Osteocyte (in vitro differentiated cells): ENCODE data around the gene ZNF860. TPM values are rescaled to one million over a fixed set of nuclear protein-coding genes. Genes with fewer than 3 reads are reported as not detected.
A peak's percentile ranks its signal among the peaks of the same experiment; 100 is the strongest.
"Not testable (repeated sequence)": the region's sequence is repeated elsewhere in the genome, so short reads cannot be mapped to it uniquely, and the experiment has no call there.

ENCODE experiments used
- DNase-seq: peaks from one replicate; pipeline ENCODE4 v3.0.0; 2021; ENCODE audit warnings: mixed read lengths; ENCODE audit not compliant: unreplicated experiment; ENCODE audit errors: extremely low spot score
- H3K27ac Mint-ChIP-seq: one replicate; pipeline ENCODE4 v1.8.0; 2021; ENCODE audit warnings: mild to moderate bottlenecking, mixed read lengths; ENCODE audit not compliant: unreplicated experiment
- H3K27me3 Mint-ChIP-seq: one replicate; pipeline ENCODE4 v1.8.0; 2021; ENCODE audit warnings: mixed read lengths; ENCODE audit not compliant: unreplicated experiment
- H3K36me3 Mint-ChIP-seq: one replicate; pipeline ENCODE4 v1.8.0; 2021; ENCODE audit warnings: mixed read lengths; ENCODE audit not compliant: unreplicated experiment
- H3K4me1 Mint-ChIP-seq: one replicate; pipeline ENCODE4 v1.8.0; 2021; ENCODE audit warnings: mixed read lengths; ENCODE audit not compliant: unreplicated experiment
- H3K4me3 Mint-ChIP-seq: one replicate; pipeline ENCODE4 v1.8.0; 2021; ENCODE audit warnings: mild to moderate bottlenecking, moderate library complexity, mixed read lengths; ENCODE audit not compliant: unreplicated experiment
- H3K9me3 Mint-ChIP-seq: one replicate; pipeline ENCODE4 v1.8.0; 2021; ENCODE audit warnings: mixed read lengths; ENCODE audit not compliant: unreplicated experiment
- total RNA-seq: library from RNA; stranded (reverse); gene quantifications from 2 replicates; pipeline ENCODE4 v1.2.1, GENCODE V29; 2021
- TF ChIP-seq, protein P1 (sequence below): fragments of 200-600 bp; sonication (generic); IDR thresholded peaks from 2 replicates; pipeline ENCODE4 v1.5.0; 2021; ENCODE audit warnings: antibody characterized with exemption, mild to moderate bottlenecking, moderate library complexity

Gene ZNF860
- total RNA-seq, 1 donor from 2014 or later: 1.3 TPM

DNA sequence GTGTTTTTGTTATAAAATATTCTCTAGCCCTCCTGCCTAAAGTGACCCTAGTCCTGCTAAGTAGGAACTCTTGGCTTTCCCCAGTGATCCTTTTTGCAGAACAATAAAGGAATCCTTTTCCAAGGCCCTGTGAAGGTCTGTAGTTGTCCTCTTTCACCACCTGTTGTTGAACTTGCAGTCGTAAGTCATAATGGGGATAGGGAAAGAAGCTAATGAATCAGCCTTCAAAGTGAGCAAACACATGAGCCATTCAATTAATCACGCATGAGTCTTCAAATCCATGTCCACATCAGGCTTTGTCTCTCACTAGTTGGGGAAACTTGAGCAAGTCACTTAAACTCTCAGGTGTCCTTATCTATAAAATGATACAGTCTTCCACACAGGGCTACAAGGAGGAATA is 27.6 kb downstream of the ZNF860 start:
- H3K9me3 Mint-ChIP-seq: peaks cover 6% of the 10 kb centered on the region
- no peak for DNase-seq
- no peak overlapping the region for H3K27ac Mint-ChIP-seq
- TF ChIP-seq, protein P1, sequence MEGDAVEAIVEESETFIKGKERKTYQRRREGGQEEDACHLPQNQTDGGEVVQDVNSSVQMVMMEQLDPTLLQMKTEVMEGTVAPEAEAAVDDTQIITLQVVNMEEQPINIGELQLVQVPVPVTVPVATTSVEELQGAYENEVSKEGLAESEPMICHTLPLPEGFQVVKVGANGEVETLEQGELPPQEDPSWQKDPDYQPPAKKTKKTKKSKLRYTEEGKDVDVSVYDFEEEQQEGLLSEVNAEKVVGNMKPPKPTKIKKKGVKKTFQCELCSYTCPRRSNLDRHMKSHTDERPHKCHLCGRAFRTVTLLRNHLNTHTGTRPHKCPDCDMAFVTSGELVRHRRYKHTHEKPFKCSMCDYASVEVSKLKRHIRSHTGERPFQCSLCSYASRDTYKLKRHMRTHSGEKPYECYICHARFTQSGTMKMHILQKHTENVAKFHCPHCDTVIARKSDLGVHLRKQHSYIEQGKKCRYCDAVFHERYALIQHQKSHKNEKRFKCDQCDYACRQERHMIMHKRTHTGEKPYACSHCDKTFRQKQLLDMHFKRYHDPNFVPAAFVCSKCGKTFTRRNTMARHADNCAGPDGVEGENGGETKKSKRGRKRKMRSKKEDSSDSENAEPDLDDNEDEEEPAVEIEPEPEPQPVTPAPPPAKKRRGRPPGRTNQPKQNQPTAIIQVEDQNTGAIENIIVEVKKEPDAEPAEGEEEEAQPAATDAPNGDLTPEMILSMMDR: no peak
- peaks cover 3% of the 10 kb centered on the region for H3K36me3 Mint-ChIP-seq
- no peak overlapping the region for H3K4me3 Mint-ChIP-seq
- peaks cover 2% of the 10 kb centered on the region for H3K4me1 Mint-ChIP-seq
- H3K27me3 Mint-ChIP-seq: peaks cover 11% of the 10 kb centered on the region

DNA sequence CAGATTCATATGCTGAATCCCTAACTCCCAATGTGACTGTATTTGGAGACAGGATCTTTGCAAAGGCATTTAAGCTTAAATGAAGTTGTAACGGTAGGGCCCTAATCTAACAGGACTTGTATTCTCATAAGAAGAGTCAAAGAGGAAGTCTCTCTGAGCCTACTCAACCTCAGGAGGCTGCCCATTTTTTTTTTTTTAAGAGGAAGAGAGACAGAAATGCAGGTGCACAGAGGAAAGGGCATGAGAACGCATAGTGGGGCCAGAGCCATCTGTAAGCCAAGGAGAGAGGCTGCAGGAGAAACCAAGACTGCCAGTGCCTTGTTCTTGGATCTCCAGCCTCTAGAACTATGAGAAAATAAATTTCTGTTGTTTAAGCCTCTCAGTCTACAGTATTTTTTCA is 28.4 kb downstream of the ZNF860 start:
- TF ChIP-seq, protein P1: no peak
- H3K27ac Mint-ChIP-seq: no peak overlapping the region
- no peak overlapping the region for H3K4me3 Mint-ChIP-seq
- H3K36me3 Mint-ChIP-seq: peaks cover 3% of the 10 kb centered on the region
- DNase-seq: no peak
- H3K27me3 Mint-ChIP-seq: peaks cover 15% of the 10 kb centered on the region
- H3K4me1 Mint-ChIP-seq: no peaks in the 10 kb centered on the region
- H3K9me3 Mint-ChIP-seq: peaks cover 6% of the 10 kb centered on the region

DNA sequence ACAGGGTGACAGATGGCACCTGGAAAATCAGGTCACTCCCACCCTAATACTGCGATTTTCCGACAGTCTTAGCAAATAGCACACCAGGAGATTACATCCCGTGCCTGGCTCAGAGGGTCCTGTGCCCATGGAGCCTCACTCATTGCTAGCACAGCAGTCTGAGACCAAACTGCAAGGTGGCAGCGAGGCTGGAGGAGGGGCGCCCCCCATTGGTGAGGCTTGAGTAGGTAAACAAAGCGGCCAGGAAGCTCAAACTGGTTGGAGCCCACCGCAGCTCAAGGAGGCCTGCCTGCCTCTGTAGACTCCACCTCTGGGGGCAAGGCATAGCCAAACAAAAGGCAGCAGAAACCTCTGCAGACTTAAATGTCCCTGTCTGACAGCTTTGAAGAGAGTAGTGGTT is 29.1 kb downstream of the ZNF860 start:
- H3K4me1 Mint-ChIP-seq, H3K4me3 Mint-ChIP-seq, H3K36me3 Mint-ChIP-seq, H3K9me3 Mint-ChIP-seq, DNase-seq, H3K27ac Mint-ChIP-seq: not testable (repeated sequence)
- peaks cover 15% of the 10 kb centered on the region for H3K27me3 Mint-ChIP-seq

DNA sequence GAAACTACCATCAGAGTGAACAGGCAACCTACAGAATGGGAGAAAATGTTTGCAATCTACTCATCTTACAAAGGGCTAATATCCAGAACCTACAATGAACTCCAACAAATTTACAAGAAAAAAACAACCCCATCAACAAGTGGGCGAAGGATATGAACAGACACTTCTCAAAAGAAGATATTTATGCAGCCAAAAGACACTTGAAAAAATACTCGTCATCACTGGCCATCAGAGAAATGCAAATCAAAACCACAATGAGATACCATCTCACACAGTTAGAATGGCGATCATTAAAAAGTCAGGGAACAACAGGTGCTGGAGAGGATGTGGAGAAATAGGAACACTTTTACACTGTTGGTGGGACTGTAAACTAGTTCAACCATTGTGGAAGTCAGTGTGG is 34.1 kb downstream of the ZNF860 start:
- not testable (repeated sequence) for H3K27ac Mint-ChIP-seq, DNase-seq, H3K4me3 Mint-ChIP-seq, H3K9me3 Mint-ChIP-seq, H3K4me1 Mint-ChIP-seq, H3K36me3 Mint-ChIP-seq
- peaks cover 15% of the 10 kb centered on the region for H3K27me3 Mint-ChIP-seq

DNA sequence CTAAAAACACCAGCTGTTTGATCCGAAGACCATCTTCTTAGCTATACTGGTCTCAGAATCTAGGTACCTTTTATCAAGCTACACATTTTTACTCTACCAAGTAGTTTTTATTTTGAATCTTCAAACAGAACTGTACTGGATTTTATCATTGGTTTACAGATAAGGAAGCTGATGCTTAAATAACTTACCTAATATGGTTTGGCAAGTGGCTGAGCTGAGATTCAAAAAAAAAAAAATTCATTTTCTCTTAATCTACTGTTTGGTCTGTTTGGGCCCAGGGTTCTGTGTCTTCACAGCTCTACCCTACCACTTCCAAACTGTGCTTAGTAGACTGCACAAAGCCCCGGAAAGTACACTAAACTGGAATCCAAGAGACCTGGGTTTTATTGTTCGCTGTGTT is 35.7 kb downstream of the ZNF860 start:
- no peak for DNase-seq
- no peaks in the 10 kb centered on the region for H3K9me3 Mint-ChIP-seq
- H3K27me3 Mint-ChIP-seq: peaks cover 12% of the 10 kb centered on the region
- H3K4me1 Mint-ChIP-seq: peaks cover 10% of the 10 kb centered on the region
- no peak overlapping the region for H3K27ac Mint-ChIP-seq
- H3K36me3 Mint-ChIP-seq: no peaks in the 10 kb centered on the region
- TF ChIP-seq, protein P1: no peak
- no peak overlapping the region for H3K4me3 Mint-ChIP-seq

DNA sequence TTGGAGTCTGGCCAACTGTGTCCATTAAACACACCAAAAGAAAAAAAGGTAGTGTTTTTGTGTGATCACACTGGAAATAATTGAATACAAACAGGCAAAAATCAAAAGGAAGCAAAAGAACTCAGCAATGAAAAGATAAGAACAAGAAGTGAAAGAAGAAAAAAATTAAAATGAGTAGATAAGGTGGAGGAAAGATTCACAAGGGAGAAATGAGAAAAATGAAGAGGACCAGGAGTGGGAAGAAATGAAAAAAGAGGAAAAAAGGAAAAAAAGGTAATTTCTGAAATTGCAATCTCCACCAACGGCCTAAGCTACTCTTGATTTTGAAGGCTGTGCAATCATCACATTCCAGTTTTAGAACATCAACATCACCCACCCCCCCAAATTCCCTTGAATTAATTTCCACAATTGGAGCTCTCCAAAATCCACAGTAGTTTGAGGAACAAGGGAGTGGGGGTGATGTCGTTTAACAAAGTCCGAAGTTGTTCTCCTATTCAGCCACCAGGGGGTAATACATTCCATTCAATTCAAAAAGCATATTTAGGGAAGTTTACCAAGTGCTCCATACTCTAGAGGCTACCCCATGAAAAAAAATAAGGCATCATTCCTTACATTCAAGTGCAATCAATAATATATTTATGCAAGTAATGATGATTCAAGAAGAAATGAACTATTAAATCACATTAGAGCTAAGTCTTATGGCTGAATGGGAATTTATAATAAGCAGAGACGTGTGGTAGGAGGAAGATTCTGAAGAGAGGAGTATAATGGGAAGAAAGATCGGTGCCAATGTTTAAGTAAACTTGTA is 37.4 kb downstream of the ZNF860 start:
- TF ChIP-seq, protein P1: peak; percentile 78
- DNase-seq: no peak
- no peak overlapping the region for H3K4me3 Mint-ChIP-seq
- H3K36me3 Mint-ChIP-seq: no peaks in the 10 kb centered on the region
- H3K9me3 Mint-ChIP-seq: no peaks in the 10 kb centered on the region
- H3K4me1 Mint-ChIP-seq: peaks cover 10% of the 10 kb centered on the region
- H3K27ac Mint-ChIP-seq: no peak overlapping the region
- peaks cover 4% of the 10 kb centered on the region for H3K27me3 Mint-ChIP-seq
